Measurements from ENCODE around the gene ABCA13. TPM values are rescaled to one million over a fixed set of nuclear protein-coding genes. Genes with fewer than 3 reads are reported as not detected.

Gene ABCA13
- total and polyA plus RNA-seq, 2 experiments from 2014 or later = 0.21 to 0.50 TPM

- H3K9me3 ChIP-seq (ENCODE audit: low read depth) = no peaks in the 10 kb centered on the region
- no peaks in the 10 kb centered on the region for H3K27me3 ChIP-seq
- no peaks in the 10 kb centered on the region for H3K36me3 ChIP-seq
- H3K27ac ChIP-seq = no peak overlapping the region
- no peak for DNase-seq (ENCODE audit: low read depth in 1 of 2, low spot score in 1 of 2)
- TF ChIP-seq CTCF (IDR thresholded peaks at IDR 0.05; ENCODE audit: low read depth, low read length) = no peak
- no peaks in the 10 kb centered on the region for H3K4me1 ChIP-seq (ENCODE audit: low read depth)
- H3K4me3 ChIP-seq = no peak overlapping the region
Measured at GRCh38 chr7:48384180-48384752, 213.0 kb downstream of the ABCA13 start.

- no peak for TF ChIP-seq CTCF (IDR thresholded peaks at IDR 0.05; ENCODE audit: low read depth, low read length)
- H3K4me1 ChIP-seq (ENCODE audit: low read depth) = no peaks in the 10 kb centered on the region
- H3K9me3 ChIP-seq (ENCODE audit: low read depth) = no peaks in the 10 kb centered on the region
- no peaks in the 10 kb centered on the region for H3K36me3 ChIP-seq
- DNase-seq (ENCODE audit: low read depth in 1 of 2, low spot score in 1 of 2) = no peak
- H3K4me3 ChIP-seq = no peak overlapping the region
- H3K27ac ChIP-seq = no peak overlapping the region
- no peaks in the 10 kb centered on the region for H3K27me3 ChIP-seq
Measured at GRCh38 chr7:48387932-48388331, 216.7 kb downstream of the ABCA13 start.

- H3K27ac ChIP-seq = no peak overlapping the region
- no peak overlapping the region for H3K4me3 ChIP-seq
- no peak for TF ChIP-seq CTCF (IDR thresholded peaks at IDR 0.05; ENCODE audit: low read depth, low read length)
- DNase-seq (ENCODE audit: low read depth in 1 of 2, low spot score in 1 of 2) = no peak
- H3K36me3 ChIP-seq = no peaks in the 10 kb centered on the region
- no peaks in the 10 kb centered on the region for H3K27me3 ChIP-seq
- no peaks in the 10 kb centered on the region for H3K9me3 ChIP-seq (ENCODE audit: low read depth)
- H3K4me1 ChIP-seq (ENCODE audit: low read depth) = no peaks in the 10 kb centered on the region
Measured at GRCh38 chr7:48388911-48389310, 217.7 kb downstream of the ABCA13 start.

GRCh38 chr7:48389977-48390376, 218.7 kb downstream of the ABCA13 start:
- Histone ChIP-seq H3K9me3 (ENCODE audit: low read depth) (no peaks in the 10 kb centered on the region), H3K4me3 (no peak overlapping the region), H3K36me3 (no peaks in the 10 kb centered on the region), H3K4me1 (ENCODE audit: low read depth) (no peaks in the 10 kb centered on the region), H3K27me3 (no peaks in the 10 kb centered on the region), H3K27ac (no peak overlapping the region)
- DNase-seq (ENCODE audit: low read depth in 1 of 2, low spot score in 1 of 2) = peak in 1 of 2 donors; percentile 61
- TF ChIP-seq CTCF (IDR thresholded peaks at IDR 0.05; ENCODE audit: low read depth, low read length) = no peak

- peak in 1 of 2 donors; percentile 7 for DNase-seq (ENCODE audit: low read depth in 1 of 2, low spot score in 1 of 2)
- H3K4me3 ChIP-seq = no peak overlapping the region
- H3K27me3 ChIP-seq = no peaks in the 10 kb centered on the region
- no peaks in the 10 kb centered on the region for H3K9me3 ChIP-seq (ENCODE audit: low read depth)
- no peak overlapping the region for H3K27ac ChIP-seq
- H3K4me1 ChIP-seq (ENCODE audit: low read depth) = no peaks in the 10 kb centered on the region
- TF ChIP-seq CTCF (IDR thresholded peaks at IDR 0.05; ENCODE audit: low read depth, low read length) = no peak
- H3K36me3 ChIP-seq = no peaks in the 10 kb centered on the region
Measured at GRCh38 chr7:48390388-48391327, 219.4 kb downstream of the ABCA13 start.

Data from cardiac muscle cell (in vitro differentiated cells and primary cell).